Esophagus muscularis mucosa (tissue), 4 donors: Measurements from ENCODE around the gene RMDN3. TPM values are rescaled to one million over a fixed set of nuclear protein-coding genes. Genes with fewer than 3 reads are reported as not detected.

Experiments
- DNase-seq: peaks from one replicate; pipeline ENCODE4 v3.0.0-alpha.2; 2017; ENCODE audit errors: extremely low spot score
- H3K27ac ChIP-seq, 4 donors: fragments of 200-600 bp; sonication (generic); replicated peaks in 1 of 4; 1 replicate in 3 of 4; 2 replicates in 1 of 4; pipeline ENCODE4 v1.5.1; 2016 to 2019; ENCODE audit warnings: mild to moderate bottlenecking in 1 of 4
- H3K27me3 ChIP-seq, 4 donors: fragments of 200-600 bp; sonication (generic); one replicate each; pipeline versions ENCODE4 v1.5.1 to v1.6.0; 2016 to 2019
- H3K36me3 ChIP-seq, 4 donors: fragments of 200-600 bp; sonication (generic); one replicate each; pipeline ENCODE4 v1.5.1; 2016 to 2019
- H3K4me1 ChIP-seq, 4 donors: fragments of 200-600 bp; sonication (generic); one replicate each; pipeline ENCODE4 v1.5.1; 2016 to 2019
- H3K4me3 ChIP-seq, 4 donors: fragments of 200-600 bp; sonication (generic); 1 replicate in 2 of 4; 2 replicates in 2 of 4; pipeline ENCODE4 v1.5.1; 2016 to 2019; ENCODE audit warnings: mild to moderate bottlenecking in 4 of 4, moderate library complexity in 1 of 4
- H3K9me3 ChIP-seq, 4 donors: fragments of 200-600 bp; sonication (generic); 1 replicate in 3 of 4; 2 replicates in 1 of 4; pipeline ENCODE4 v1.5.1; 2016 to 2019
- CTCF ChIP-seq, 3 experiments: fragments of 200-600 bp in 2 of 3; fragments of 450-650 bp in 1 of 3; sonication (generic) in 2 of 3; IDR thresholded peaks; one replicate each; pipeline ENCODE4 v1.5.1; 2017 to 2019; ENCODE audit warnings: antibody characterized with exemption in 3 of 3, mild to moderate bottlenecking in 2 of 3, moderate library complexity in 1 of 3
- EP300 ChIP-seq: sonication (generic); formaldehyde crosslinking; IDR thresholded peaks from one replicate; pipeline ENCODE4 v1.6.1; 2017; ENCODE audit warnings: antibody characterized with exemption
- POLR2A ChIP-seq: fragments of 450-650 bp; IDR thresholded peaks from one replicate; pipeline ENCODE4 v1.6.1; 2017; ENCODE audit warnings: antibody characterized with exemption, moderate library complexity, mild to moderate bottlenecking, low read depth
- POLR2AphosphoS5 ChIP-seq, 2 donors: sonication (generic); formaldehyde crosslinking; IDR thresholded peaks; one replicate each; pipeline ENCODE4 v1.6.1; 2017; ENCODE audit warnings: antibody characterized with exemption in 2 of 2
- WGBS: methylation state at CpG from one replicate; pipeline ENCODE4 v1.1.5; 2018; 5-methylcytosine and 5-hydroxymethylcytosine counted together
- intact Hi-C: fragments of 100-400 bp; cut with DNase I; formaldehyde crosslinking; loops from one replicate; pipeline ENCODE4 v1.15.1; 2023
- total RNA-seq, 4 donors: library from RNA; depleted of rRNA; stranded (reverse); fragments of >200 nt; gene quantifications; one replicate each; pipeline versions ENCODE4 v1.1.0 to v1.2.1, GENCODE V29; 2016

RMDN3 gene
- total RNA-seq, 4 donors from 2014 or later = 29.5 to 34.9 (median 31.5) TPM

- 89% methylated on average over 3 of the region's 3 CpGs for WGBS
- no peaks in the 10 kb centered on the region for H3K4me1 ChIP-seq
- no peak overlapping the region for H3K4me3 ChIP-seq
- no peak for TF ChIP-seq POLR2AphosphoS5 (IDR thresholded peaks at IDR 0.05)
- no peak for TF ChIP-seq EP300
- no peak for TF ChIP-seq POLR2A
- no peak for TF ChIP-seq CTCF (IDR thresholded peaks at IDR 0.05)
- intact Hi-C loops = no loop called here
- no peaks in the 10 kb centered on the region for H3K27me3 ChIP-seq
- peaks cover 51 to 97% (median 89%) of the 10 kb centered on the region in 4 donors for H3K36me3 ChIP-seq
- no peaks in the 10 kb centered on the region for H3K9me3 ChIP-seq
- DNase-seq = no peak
- H3K27ac ChIP-seq = no peak overlapping the region
Observed at GRCh38 chr15:40737048-40737447, 18.0 kb downstream of the RMDN3 start.

- H3K4me1 ChIP-seq = no peaks in the 10 kb centered on the region
- 91% methylated on average over 4 of the region's 4 CpGs for WGBS
- no peak overlapping the region for H3K27ac ChIP-seq
- peaks cover 49 to 97% (median 86%) of the 10 kb centered on the region in 4 donors for H3K36me3 ChIP-seq
- no peaks in the 10 kb centered on the region for H3K27me3 ChIP-seq
- H3K9me3 ChIP-seq = no peaks in the 10 kb centered on the region
- intact Hi-C loops = no loop called here
- no peak for DNase-seq
- no peak overlapping the region for H3K4me3 ChIP-seq
- TF ChIP-seq EP300 = no peak
- TF ChIP-seq POLR2AphosphoS5 (IDR thresholded peaks at IDR 0.05) = no peak
- no peak for TF ChIP-seq POLR2A
- no peak for TF ChIP-seq CTCF (IDR thresholded peaks at IDR 0.05)
Observed at GRCh38 chr15:40736575-40736974, 18.5 kb downstream of the RMDN3 start.

- intact Hi-C loops = no loop called here
- H3K27me3 ChIP-seq = no peaks in the 10 kb centered on the region
- H3K27ac ChIP-seq = no peak overlapping the region
- peaks cover 12 to 54% (median 35%) of the 10 kb centered on the region in 4 donors for H3K36me3 ChIP-seq
- 78% methylated on average over 3 of the region's 3 CpGs for WGBS
- no peaks in the 10 kb centered on the region for H3K9me3 ChIP-seq
- no peak for TF ChIP-seq POLR2AphosphoS5 (IDR thresholded peaks at IDR 0.05)
- TF ChIP-seq POLR2A = no peak
- TF ChIP-seq EP300 = no peak
- TF ChIP-seq CTCF (IDR thresholded peaks at IDR 0.05) = no peak
- no peak overlapping the region for H3K4me3 ChIP-seq
- H3K4me1 ChIP-seq = no peaks in the 10 kb centered on the region
- DNase-seq = no peak
Observed at GRCh38 chr15:40731034-40731433, 24.0 kb downstream of the RMDN3 start.

- H3K27ac ChIP-seq = no peak overlapping the region
- no peaks in the 10 kb centered on the region for H3K36me3 ChIP-seq
- no peak overlapping the region for H3K4me3 ChIP-seq
- no peaks in the 10 kb centered on the region for H3K4me1 ChIP-seq
- intact Hi-C loops = no loop called here
- TF ChIP-seq EP300 (no peak), POLR2A (no peak), CTCF (IDR thresholded peaks at IDR 0.05) (no peak)
- no peaks in the 10 kb centered on the region for H3K27me3 ChIP-seq
- no peak for DNase-seq
- no peaks in the 10 kb centered on the region for H3K9me3 ChIP-seq
- WGBS = 85% methylated on average over 2 of the region's 2 CpGs
Observed at GRCh38 chr15:40723919-40724318, 31.1 kb downstream of the RMDN3 start.

GRCh38 chr15:40722934-40723333 is 32.1 kb downstream of the RMDN3 start:
- intact Hi-C loops = no loop called here
- Histone ChIP-seq H3K4me1 (no peaks in the 10 kb centered on the region), H3K27me3 (no peaks in the 10 kb centered on the region), H3K36me3 (no peaks in the 10 kb centered on the region), H3K27ac (no peak overlapping the region), H3K4me3 (no peak overlapping the region), H3K9me3 (no peaks in the 10 kb centered on the region)
- no peak for DNase-seq
- TF ChIP-seq CTCF (IDR thresholded peaks at IDR 0.05) = no peak
- 93% methylated on average over 2 of the region's 2 CpGs for WGBS
